A673 (cell line): ENCODE measurements around the gene UMODL1. TPM values are rescaled to one million over a fixed set of nuclear protein-coding genes. Genes with fewer than 3 reads are reported as not detected.

Source experiments
- BruUV-seq: library from RNA; stranded (reverse); fragments of 400-500 nt; replicated peaks from 2 replicates; lab custom pipeline; 2021; lab: Mats Ljungman, UMichigan
- CTCF ChIA-PET: fragments of 300-600 bp; sonication (Branson Sonifier 250); formaldehyde crosslinking; loops from one replicate; lab custom pipeline; 2022; ENCODE audit warnings: antibody characterized with exemption; lab: Charles Lee
- POLR2A ChIA-PET: fragments of 300-600 bp; sonication (Branson Sonifier 250); formaldehyde crosslinking; loops from one replicate; lab custom pipeline; 2022; ENCODE audit warnings: antibody characterized with exemption; ENCODE audit not compliant: low non-redundant PET; lab: Charles Lee
- DNase-seq: peaks from one replicate; pipeline ENCODE4 v3.0.0-alpha.2; 2015; ENCODE audit warnings: low spot score
- H3K27ac ChIP-seq: fragments of 200-600 bp; sonication (generic); 2 replicates; pipeline ENCODE4 v1.5.1; 2016; ENCODE audit warnings: mixed run types, low read depth, mild to moderate bottlenecking, mixed read lengths, antibody characterized with exemption, low read length; ENCODE audit not compliant: poor library complexity, severe bottlenecking
- H3K27me3 ChIP-seq: fragments of 200-600 bp; sonication (generic); replicated peaks from 2 replicates; pipeline ENCODE4 v1.6.1; 2017; ENCODE audit warnings: mixed run types, low read depth, mild to moderate bottlenecking, mixed read lengths, antibody characterized with exemption, low read length; ENCODE audit not compliant: insufficient read depth, poor library complexity
- H3K36me3 ChIP-seq: fragments of 200-600 bp; sonication (generic); 2 replicates; pipeline ENCODE4 v1.6.1; 2016; ENCODE audit warnings: mixed run types, mild to moderate bottlenecking, mixed read lengths, antibody characterized with exemption, low read length; ENCODE audit not compliant: insufficient read depth, poor library complexity, severe bottlenecking
- H3K4me1 ChIP-seq: fragments of 200-600 bp; sonication (generic); 2 replicates; pipeline ENCODE4 v1.6.1; 2017; ENCODE audit warnings: mixed run types, mild to moderate bottlenecking, mixed read lengths, antibody characterized with exemption, low read length; ENCODE audit not compliant: insufficient read depth, poor library complexity, severe bottlenecking
- H3K4me3 ChIP-seq: fragments of 200-600 bp; sonication (generic); 2 replicates; pipeline ENCODE4 v1.5.1; 2016; ENCODE audit warnings: low read depth, mixed run types, mild to moderate bottlenecking, mixed read lengths, low read length; ENCODE audit not compliant: poor library complexity, severe bottlenecking
- H3K9me3 ChIP-seq: fragments of 200-600 bp; sonication (generic); 2 replicates; pipeline ENCODE4 v1.6.1; 2016; ENCODE audit warnings: mixed run types, low read depth, mild to moderate bottlenecking, mixed read lengths, antibody characterized with exemption, low read length; ENCODE audit not compliant: poor library complexity, severe bottlenecking
- EZH2 ChIP-seq: fragments of 200-600 bp; sonication (generic); IDR thresholded peaks from 2 replicates; pipeline ENCODE4 v1.6.1; 2017; ENCODE audit warnings: borderline replicate concordance, low read depth, mild to moderate bottlenecking, mixed read lengths, antibody characterized with exemption, low read length; ENCODE audit not compliant: poor library complexity, severe bottlenecking
- intact Hi-C: fragments of 100-400 bp; cut with micrococcal nuclease; formaldehyde crosslinking; loops from one replicate; pipeline ENCODE4 v1.10.0; 2022; ENCODE audit not compliant: unreplicated experiment
- total RNA-seq: library from RNA; stranded (reverse); gene quantifications from 2 replicates; pipeline ENCODE4 v1.2.3, GENCODE V29; 2021
- TF ChIP-seq, protein P1 (sequence below): fragments of 300-800, 200-600 bp; sonication (generic); conservative IDR thresholded peaks from 2 replicates; pipeline ENCODE4 v1.5.1; 2017; ENCODE audit warnings: low read depth, mild to moderate bottlenecking, antibody characterized with exemption, low read length, moderate library complexity, mixed read lengths

Gene UMODL1
- total RNA-seq, 1 experiment from 2014 or later, result not detected

DNA sequence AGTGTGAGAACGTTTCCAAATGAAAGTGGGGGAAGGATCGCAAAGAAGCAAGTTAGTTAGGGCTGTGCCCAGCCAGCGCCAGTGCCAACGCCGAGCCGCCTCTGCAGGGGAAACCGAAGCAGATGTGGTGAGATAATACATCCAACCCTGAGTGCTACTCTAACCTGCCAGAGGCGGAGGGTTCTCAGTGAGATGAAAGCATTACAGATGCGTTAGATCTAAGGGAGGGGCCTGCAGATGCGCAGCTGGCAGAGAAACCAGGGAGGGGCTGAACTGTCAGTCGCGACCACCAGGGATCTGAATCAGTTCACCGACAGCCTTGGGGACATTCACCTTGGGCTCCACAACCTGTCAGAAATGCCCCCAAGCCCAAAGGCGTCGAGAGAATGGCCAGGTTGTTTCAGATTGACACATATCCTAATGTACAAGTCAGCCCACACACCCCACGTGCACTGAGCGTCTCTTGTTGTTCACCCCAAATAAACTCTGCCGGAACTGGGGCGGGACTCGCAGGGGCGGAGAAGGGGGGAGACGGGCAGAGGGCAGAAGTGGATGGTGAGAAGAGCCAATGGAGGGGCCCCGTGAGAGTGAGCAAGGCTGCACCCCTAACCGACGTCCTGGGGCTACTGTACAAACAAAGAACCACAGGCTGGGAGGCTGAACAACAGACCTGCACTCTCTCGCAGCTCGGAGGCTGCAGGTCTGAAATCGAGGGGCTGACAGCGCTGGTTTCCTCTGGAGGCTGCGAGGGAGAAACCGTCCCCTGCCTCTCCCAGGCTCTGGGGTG is 8.7 kb upstream of the UMODL1 start:
- no TSS peak for BruUV-seq

DNA sequence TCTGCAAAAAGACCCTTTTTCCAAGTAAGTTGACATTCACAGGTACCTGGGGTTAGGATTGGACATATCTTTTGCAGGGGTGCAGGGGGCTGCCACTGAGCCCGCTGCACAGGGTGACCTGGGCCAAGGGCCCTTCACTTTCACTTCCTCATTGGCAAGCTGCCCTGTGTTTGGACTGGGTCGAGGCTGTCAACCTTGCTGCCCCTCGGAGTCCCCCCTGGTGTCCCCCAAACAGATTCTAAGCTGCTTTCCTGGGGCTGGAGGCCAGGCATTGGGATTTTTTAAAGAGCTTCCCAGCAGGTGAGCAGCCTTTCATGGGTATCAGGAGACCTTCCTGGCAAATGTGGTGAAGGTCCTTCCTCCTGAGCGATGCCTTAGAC is 7.9 kb upstream of the UMODL1 start:
- TF ChIP-seq EZH2, result no peak
- TF ChIP-seq, protein P1, sequence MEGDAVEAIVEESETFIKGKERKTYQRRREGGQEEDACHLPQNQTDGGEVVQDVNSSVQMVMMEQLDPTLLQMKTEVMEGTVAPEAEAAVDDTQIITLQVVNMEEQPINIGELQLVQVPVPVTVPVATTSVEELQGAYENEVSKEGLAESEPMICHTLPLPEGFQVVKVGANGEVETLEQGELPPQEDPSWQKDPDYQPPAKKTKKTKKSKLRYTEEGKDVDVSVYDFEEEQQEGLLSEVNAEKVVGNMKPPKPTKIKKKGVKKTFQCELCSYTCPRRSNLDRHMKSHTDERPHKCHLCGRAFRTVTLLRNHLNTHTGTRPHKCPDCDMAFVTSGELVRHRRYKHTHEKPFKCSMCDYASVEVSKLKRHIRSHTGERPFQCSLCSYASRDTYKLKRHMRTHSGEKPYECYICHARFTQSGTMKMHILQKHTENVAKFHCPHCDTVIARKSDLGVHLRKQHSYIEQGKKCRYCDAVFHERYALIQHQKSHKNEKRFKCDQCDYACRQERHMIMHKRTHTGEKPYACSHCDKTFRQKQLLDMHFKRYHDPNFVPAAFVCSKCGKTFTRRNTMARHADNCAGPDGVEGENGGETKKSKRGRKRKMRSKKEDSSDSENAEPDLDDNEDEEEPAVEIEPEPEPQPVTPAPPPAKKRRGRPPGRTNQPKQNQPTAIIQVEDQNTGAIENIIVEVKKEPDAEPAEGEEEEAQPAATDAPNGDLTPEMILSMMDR, result no peak
- no TSS peak for BruUV-seq
- Histone ChIP-seq H3K27me3 (no peaks in the 10 kb centered on the region), H3K9me3 (no peaks in the 10 kb centered on the region), H3K36me3 (no peaks in the 10 kb centered on the region), H3K4me1 (peaks cover 11% of the 10 kb centered on the region), H3K27ac (no peak overlapping the region), H3K4me3 (no peak overlapping the region)
- intact Hi-C loops, result no loop called here
- no peak for DNase-seq
- ChIA-PET POLR2A (no interaction called here), CTCF (interaction anchor here (0.6 kb wide), 1 partner anchor 157 kb away, joined by 3 read pairs; no protein-coding TSS in a partner anchor)

More for the DNA sequence above, 8.7 kb upstream of the UMODL1 start:
- POLR2A ChIA-PET, result no interaction called here
- Histone ChIP-seq H3K4me3 (no peak overlapping the region), H3K27me3 (no peaks in the 10 kb centered on the region), H3K9me3 (no peaks in the 10 kb centered on the region), H3K27ac (no peak overlapping the region), H3K4me1 (peaks cover 11% of the 10 kb centered on the region), H3K36me3 (no peaks in the 10 kb centered on the region)
- TF ChIP-seq EZH2, result no peak
- TF ChIP-seq, protein P1, result no peak
- CTCF ChIA-PET, result no interaction called here
- intact Hi-C loops, result no loop called here
- DNase-seq, result no peak

DNA sequence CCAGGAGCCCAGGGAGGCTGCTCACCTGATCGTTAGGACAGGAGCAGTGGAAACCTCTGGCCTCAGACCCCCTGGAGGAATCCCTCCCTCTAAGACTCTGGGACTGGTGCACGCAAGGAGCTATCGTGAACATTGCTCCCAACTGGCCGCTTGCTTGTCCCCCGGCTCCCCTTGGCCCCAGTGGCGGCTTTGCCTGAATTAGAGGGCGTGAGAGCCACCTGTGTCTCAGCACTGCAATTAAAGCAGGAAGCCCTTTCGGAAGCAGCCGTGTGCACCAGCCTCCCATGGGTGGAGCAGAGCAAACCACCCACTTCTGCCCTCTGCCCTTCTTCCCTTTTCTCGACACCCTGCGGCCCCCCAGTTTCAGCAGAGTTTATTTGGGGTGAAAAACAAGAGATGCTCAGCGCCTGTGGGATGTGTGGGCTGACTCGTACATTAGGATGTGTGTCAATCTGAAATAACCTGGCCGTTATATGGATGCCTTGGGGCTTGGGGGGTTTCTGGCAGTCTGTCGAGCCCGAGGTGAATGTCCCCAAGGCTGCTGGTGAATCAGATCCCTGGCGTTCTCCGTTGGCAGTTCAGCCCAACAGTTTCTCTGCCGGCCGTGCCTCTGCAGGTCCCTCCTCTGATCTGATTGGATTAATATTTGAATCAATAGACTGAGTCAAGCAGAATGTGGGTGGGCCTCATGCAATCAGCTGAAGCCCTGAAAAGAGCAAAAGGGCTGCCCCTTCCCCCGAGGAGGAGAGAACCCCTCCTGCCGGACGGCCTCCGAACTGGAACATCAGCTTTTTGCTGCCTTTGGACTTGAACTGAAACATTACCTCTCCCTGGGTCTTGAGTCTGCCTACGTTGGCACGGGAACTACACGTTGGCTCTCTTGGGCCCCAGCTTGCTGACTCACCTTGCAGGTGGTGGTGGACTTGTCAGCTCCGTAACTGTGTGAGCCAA is 7.3 kb upstream of the UMODL1 start:
- Histone ChIP-seq H3K36me3 (no peaks in the 10 kb centered on the region), H3K27ac (no peak overlapping the region), H3K27me3 (no peaks in the 10 kb centered on the region), H3K4me3 (no peak overlapping the region), H3K4me1 (peaks cover 11% of the 10 kb centered on the region), H3K9me3 (no peaks in the 10 kb centered on the region)
- no peak for DNase-seq
- CTCF ChIA-PET, result interaction anchor here (0.6 kb wide), 1 partner anchor 156 kb away, joined by 3 read pairs; no protein-coding TSS in a partner anchor
- no peak for TF ChIP-seq EZH2
- TF ChIP-seq, protein P1, result no peak
- POLR2A ChIA-PET, result no interaction called here
- intact Hi-C loops, result no loop called here
- no TSS peak for BruUV-seq
